Glomerular endothelial cell (primary cell): ENCODE measurements around the gene SMIM1. TPM values are rescaled to one million over a fixed set of nuclear protein-coding genes. Genes with fewer than 3 reads are reported as not detected.

ENCODE experiments used
- DNase-seq: peaks from one replicate; pipeline ENCODE4 v3.0.0-alpha.2; 2011; ENCODE audit warnings: low read depth, low spot score; ENCODE audit errors: extremely low read depth
- total RNA-seq: library from RNA; depleted of rRNA; stranded (reverse); fragments of >200 nt; gene quantifications from 2 replicates; pipeline ENCODE4 v1.2.3, GENCODE V29; 2015

Gene SMIM1
- total RNA-seq, 1 donor from 2014 or later: 0.82 TPM

GRCh38 chr1:3817138-3817740 is 44.7 kb downstream of the SMIM1 start:
- DNase-seq: no peak

- no peak for DNase-seq
These were observed 45.5 kb downstream of the SMIM1 start for GRCh38 chr1:3817821-3818597.

DNA sequence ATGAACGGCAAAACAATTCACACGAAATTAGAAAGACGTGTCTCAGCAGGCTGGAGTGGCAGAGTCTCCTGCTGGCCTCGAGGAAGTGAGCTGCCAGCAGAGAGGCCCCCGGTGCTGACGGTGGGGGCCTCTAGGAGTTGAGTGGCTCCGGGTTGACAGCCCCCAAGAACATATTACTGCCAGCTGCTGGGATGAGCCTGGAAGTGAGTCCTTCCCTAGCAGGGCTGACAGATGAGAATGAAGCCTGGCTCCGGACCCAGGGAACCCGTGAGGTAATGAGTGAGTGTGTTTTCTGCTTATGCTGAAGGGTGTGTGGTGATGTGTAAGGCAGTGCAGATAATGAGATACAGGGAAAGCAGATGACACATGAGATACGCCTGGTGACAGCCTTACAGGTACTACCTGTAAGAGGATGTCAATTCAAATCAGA is 47.2 kb downstream of the SMIM1 start:
- no peak for DNase-seq

- no peak for DNase-seq
These were observed 47.8 kb downstream of the SMIM1 start for GRCh38 chr1:3820316-3820715.

GRCh38 chr1:3821004-3821403 is 48.5 kb downstream of the SMIM1 start:
- no peak for DNase-seq

GRCh38 chr1:3821447-3821846 is 48.9 kb downstream of the SMIM1 start:
- DNase-seq: no peak

- no peak for DNase-seq
These were observed 49.4 kb downstream of the SMIM1 start for GRCh38 chr1:3821908-3822307.

DNA sequence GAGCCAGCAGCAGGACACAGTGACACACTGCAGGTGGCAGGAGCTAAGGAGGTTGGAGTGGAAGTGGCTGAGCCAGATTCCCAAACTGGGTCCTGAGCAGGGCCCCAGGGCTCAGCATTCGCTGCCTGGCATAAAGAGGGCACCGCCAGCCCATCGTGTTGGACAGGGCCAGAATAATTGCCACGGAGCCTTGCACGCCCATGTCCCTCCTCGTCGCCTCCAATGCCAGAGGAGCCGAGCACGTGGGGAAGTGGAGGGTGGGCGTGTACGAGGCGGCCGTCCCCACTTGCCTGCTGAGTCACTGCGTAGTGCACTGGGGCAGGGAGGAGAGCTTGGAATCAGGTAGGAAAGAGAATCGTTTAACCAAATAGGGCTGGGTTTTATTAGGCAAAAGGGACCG is 49.9 kb downstream of the SMIM1 start:
- DNase-seq: no peak

GRCh38 chr1:3824650-3825049 is 52.1 kb downstream of the SMIM1 start:
- no peak for DNase-seq

GRCh38 chr1:3825356-3825755 is 52.8 kb downstream of the SMIM1 start:
- no peak for DNase-seq

Other genes starting within 250 kb of the SMIM1 start
- gene MEGF6, start 161.2 kb upstream of the SMIM1 start, total RNA-seq: 30.1 and 57.6 TPM in 2 replicates
- gene TPRG1L, start 147.7 kb upstream of the SMIM1 start, total RNA-seq: 59.8 and 71.5 TPM in 2 replicates
- 21.0 and 22.5 TPM in 2 replicates for gene WRAP73, start 122.6 kb upstream of the SMIM1 start, total RNA-seq
- 0.88 TPM in 1 of 2 replicates, not detected in the other for gene TP73, start 120.2 kb upstream of the SMIM1 start, total RNA-seq
- gene CCDC27, start 20.3 kb upstream of the SMIM1 start, total RNA-seq: not detected in 2 replicates
- gene LRRC47, start 23.7 kb downstream of the SMIM1 start, total RNA-seq: 33.2 and 38.9 TPM in 2 replicates
- 30.5 and 44.9 TPM in 2 replicates for gene CEP104, start 84.5 kb downstream of the SMIM1 start, total RNA-seq
- gene DFFB, start 84.7 kb downstream of the SMIM1 start, total RNA-seq: 7.8 and 13.9 TPM in 2 replicates
- 23.5 and 25.8 TPM in 2 replicates for gene C1orf174, start 127.5 kb downstream of the SMIM1 start, total RNA-seq